Measurements from ENCODE around the gene OTUD3.

Gene OTUD3

DNA sequence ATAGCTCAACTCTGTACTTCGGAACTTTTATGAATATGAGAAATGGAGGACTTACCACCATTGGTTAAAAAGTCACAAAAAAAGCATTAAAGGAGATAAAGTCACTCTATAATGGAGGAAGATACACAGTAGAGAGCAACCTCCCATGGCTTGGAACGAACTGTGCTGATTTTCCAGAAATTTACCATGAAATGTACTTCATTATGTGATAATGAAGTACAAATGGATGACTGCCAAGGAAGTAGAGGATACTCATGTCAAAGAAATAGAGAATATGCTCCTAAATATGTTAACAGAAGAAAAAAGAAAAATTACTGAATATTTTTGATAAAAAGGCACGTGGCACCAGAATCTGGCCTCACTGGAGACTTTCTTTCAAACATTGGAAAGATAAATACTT, 64.8 kb downstream of the OTUD3 start:
- DNase-seq, result no peak

- DNase-seq, result peak in 1 of 56 donors; percentile 4
Measured at GRCh38 chr1:19949016-19949415, 66.8 kb downstream of the OTUD3 start.

DNA sequence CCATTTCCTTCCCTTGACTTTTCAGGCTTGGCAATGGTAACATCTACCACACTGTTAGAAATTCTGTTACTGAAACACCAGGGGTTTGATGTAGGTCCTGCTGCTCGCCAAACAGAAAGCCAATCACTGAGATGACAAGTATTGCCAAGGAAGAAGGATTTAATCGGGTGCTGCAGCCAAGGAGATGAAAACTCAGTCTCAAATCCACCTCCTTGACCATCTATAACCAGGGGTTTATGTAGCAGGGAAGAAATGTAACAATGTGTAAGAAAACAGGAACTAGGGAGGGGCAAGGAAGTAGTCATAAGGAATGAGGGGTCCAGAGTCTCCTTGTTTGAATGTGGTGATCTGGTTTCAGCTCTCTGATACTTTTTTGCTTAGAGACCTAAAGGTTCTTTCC, 71.9 kb downstream of the OTUD3 start:
- DNase-seq, result no peak

DNA sequence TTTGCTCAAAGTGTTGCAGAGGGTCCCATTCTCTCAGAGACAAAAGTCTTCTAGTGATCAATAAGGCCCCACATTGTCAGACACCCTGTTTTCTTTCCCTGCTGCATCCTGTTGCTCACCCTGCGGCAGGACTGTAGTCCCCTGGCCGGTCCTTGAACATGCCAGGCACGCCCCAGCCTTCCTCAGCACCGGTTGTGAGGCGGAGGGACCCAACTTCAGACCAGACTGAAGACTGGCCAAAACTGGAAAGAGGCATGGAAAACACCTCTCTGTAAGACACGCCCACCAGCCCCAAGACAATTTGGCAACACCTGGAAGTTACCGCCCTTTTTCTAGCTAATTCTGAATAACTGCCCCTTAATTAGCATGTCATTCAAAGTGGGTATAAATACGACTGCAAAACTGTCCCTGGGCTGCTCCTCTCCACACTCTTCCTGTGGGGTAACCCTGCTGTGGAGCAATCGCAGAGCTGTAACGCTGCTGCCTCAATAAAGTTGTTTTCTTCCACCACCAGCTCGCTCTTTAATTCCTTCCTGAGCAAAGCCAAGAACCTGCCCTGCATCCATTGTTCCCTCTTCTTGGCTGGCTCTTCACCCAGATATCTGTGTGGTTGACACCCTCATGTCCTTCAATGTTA, 73.5 kb downstream of the OTUD3 start:
- DNase-seq, result no peak

- DNase-seq, result no peak
Measured at GRCh38 chr1:19957779-19958178, 75.6 kb downstream of the OTUD3 start.

- no peak for DNase-seq
Measured at GRCh38 chr1:19960591-19960990, 78.4 kb downstream of the OTUD3 start.

All from amygdala (tissue), 56 donors.